Fibroblast of gingiva (primary cell): ENCODE data around the gene DUSP6.
A peak's percentile ranks its signal among the peaks of the same experiment; 100 is the strongest.

Experiments used
- DNase-seq: peaks from one replicate; pipeline ENCODE4 v3.0.0-alpha.2; 2011; ENCODE audit warnings: low read depth

Gene DUSP6, protein sequence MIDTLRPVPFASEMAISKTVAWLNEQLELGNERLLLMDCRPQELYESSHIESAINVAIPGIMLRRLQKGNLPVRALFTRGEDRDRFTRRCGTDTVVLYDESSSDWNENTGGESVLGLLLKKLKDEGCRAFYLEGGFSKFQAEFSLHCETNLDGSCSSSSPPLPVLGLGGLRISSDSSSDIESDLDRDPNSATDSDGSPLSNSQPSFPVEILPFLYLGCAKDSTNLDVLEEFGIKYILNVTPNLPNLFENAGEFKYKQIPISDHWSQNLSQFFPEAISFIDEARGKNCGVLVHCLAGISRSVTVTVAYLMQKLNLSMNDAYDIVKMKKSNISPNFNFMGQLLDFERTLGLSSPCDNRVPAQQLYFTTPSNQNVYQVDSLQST

DNA sequence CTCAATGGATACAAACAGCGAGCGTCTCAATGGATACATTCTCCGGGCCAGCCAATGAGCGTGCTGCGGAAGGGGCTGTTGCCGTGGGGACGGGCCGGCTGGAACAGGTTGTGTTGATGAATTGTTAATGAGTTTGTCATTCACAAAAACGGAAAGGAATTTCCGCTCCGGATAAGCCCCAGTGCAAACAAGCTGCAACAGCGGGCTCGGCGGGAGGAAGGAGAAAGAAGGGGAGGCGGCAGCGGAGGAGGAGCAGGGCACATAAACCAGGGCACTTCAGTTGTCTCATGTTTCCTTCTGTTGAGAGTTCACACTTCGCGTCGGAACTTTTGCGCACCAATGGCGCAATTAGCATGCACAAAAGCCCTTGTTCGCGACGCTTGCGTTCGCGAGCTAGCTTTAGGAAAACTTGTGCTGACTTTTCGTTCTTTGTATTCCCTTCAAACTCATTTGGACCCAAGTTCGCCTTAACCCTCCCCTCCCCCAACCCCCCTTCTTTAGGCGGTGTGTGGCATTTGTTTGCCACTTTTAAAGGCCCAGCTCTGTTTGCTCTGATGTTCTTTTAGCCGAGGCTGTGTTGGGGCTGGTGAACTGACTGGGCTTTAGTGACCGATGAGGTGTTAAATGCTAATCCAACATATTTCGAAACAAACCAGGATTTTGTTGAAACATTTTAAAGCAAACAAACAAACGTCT, at the start of gene DUSP6:
Gene DUSP6, minus strand, starts transcription at position 10 of the 696 bp plus-strand sequence. CDS start 462 bp downstream, outside the sequence.
- peak; percentile 99 for DNase-seq

DNA sequence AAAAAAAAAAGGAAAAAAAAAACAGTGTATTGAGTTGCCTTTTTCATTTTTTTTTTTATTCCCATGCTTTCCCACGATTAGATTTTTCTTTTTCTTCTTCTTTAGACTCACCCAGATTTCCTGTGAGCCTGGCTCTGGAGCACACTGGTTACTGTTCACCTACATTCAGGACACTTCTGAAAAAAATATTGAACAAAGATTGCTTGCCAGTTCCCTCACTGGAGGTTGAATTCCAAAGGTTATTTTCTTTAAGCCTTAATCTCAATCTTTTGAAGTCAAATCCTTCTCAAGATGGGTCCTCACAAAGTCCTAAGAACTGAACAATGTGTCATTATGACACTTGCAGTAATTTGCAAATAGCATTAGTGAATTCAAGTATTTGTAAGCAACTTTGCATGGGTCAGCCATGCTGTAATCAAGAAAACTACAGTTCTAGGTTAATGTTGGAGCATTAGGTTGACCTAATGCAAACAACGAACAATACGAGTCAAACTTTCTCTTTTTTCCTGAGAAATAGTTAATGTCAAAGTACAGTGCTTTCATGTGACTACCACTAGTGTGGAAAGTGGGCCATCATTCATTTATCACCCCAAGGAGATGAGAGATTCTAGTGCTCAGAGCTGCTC, 49.2 kb upstream of the DUSP6 start:
- no peak for DNase-seq

DNA sequence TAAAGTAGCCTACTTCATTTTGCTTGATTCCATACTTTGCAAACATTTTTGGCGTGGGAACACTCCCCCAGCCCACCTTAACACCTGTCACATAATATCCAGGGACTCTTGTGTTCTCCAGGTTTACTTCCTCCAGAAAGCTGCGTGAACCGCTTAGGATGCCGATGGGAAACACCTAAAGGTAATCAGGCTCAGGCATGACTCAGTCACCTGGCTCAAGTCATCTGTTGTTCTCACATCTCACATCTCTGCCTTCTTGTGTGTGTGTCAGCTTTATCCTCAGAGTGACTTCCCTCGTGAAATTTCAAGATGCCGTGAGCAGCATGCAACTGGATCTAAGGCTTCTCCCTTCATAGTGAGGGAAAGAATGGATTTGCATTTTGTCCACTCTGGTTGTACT, 48.1 kb upstream of the DUSP6 start:
- DNase-seq = no peak

DNA sequence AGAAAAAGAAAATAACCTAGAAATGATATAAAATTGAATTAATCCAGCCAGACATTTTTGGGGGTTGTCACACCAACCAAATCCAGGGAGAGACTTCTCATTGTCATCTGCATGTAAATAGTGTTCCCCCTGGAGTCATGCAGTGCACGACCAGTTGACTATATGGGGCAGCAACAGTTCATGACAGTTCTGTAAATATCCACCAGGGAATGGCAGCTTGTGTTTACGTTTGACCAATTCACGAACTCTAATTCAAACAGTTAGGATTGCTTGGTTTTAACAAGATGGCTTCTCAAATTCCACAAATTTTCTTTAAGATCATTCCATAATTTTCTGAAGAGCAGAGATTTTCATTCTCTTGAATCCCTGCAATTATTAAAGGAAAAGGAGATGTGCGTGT, 43.4 kb upstream of the DUSP6 start:
- no peak for DNase-seq

DNA sequence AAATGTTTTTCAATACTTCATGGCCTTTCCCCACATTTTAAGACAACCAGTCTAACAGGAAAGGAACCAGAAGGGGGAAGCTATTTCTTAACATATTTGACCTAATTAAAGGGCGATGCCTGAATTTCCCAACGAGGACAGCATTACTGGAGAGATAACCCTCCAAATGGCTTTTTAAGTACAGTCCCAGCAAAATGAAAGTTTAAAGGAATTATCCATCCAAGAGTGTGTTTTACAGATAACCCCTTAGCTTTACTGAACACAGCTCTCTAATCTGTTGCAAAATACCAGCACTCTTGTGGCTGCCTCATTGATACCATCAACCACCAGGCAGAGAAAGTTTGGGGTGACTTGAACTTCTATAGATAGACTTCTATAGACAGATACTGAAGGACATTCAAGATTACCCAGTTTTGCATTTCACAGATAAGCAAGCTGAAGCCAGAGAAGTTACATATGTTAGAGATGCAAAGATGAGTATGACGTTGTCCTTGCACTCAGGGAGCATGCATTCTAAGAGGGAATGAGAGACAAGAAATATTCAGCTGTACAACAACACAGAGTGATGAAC, 41.3 kb upstream of the DUSP6 start:
- DNase-seq = no peak

DNA sequence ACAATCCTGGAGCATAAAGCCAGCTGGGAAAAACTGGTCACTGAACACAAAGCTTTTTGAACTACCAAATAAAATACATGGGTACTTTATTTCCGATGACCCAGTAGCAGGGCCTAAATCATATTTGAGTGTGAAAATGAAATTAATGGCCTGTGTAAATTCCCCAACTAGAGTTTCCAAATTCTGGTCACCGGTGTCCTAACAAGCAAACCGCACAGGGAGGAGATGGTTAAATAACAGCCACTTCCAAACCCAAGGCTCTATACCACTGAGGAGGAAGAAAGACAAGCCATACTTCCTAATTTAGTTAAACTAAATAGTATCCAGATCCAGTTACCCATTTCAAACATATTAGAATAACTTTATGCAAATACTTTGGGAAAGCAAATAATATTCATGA, 40.1 kb upstream of the DUSP6 start:
- no peak for DNase-seq

DNA sequence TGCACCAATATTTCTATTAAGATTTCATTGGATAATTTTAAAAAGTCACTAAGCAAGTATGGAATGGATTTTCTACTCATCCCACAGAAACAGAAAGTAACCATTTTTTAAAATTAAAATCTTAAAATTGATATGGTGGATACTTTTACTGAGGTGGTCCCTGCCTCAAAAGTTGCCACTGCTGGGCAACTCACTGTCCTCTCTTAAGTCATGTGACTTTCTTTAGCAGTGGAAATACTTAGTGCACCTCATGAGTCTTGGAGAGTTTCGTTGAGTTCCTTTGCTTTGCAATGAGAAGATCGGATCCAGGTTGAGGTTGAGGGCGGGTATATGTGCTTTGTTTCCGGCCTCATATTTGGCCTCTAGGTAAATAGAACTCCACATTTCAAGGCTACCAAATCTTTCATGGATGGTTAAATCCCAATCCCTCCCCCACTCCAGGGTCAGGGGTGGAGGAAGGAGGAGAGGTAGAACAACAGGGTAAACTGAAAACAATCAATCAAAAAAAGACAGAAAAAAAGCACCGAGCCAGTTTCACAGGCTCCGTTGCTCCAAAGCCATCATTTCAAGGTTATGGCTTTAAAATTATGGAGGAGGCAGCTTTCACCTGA, 39.5 kb upstream of the DUSP6 start:
- DNase-seq = no peak

DNA sequence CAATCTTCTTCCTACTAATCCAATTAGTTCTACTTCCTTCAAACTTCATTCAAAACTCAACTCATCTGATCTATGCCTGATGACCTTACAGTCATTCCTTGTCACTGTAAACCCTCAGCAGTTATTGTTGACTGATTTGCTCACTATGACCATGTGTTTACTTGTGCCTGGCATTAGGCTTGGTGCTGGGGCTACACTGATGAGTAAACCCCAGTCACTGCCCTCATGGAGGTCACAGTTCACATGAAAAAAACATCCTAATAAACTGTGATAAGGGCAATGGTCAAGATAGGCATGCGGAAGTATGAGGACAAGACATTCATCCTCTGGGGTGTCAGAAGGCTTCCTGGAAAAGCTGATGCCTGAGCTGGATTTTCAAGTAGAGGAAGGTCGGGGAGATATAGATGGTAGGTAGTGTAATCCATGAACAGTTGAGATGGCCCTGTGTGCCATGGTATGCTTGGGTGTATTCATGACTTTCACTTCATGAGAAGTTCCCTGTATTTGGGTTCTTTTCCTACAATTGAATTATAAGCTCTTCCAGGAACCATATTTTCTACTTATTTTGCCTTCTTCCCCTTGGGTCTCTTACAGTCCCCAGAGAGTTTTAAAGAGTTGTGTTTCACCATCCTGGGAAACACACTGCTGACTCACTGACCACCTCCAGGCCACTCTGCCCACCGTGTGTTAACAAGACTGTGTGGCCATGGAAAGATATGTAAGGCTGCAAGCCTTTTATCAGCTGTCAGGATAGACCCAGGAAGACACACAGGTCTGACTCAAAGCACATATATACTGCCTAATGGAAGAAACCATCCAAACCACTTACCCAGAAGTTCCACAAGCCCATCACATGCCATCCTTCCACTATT, 38.7 kb upstream of the DUSP6 start:
- peak; percentile 60 for DNase-seq

DNA sequence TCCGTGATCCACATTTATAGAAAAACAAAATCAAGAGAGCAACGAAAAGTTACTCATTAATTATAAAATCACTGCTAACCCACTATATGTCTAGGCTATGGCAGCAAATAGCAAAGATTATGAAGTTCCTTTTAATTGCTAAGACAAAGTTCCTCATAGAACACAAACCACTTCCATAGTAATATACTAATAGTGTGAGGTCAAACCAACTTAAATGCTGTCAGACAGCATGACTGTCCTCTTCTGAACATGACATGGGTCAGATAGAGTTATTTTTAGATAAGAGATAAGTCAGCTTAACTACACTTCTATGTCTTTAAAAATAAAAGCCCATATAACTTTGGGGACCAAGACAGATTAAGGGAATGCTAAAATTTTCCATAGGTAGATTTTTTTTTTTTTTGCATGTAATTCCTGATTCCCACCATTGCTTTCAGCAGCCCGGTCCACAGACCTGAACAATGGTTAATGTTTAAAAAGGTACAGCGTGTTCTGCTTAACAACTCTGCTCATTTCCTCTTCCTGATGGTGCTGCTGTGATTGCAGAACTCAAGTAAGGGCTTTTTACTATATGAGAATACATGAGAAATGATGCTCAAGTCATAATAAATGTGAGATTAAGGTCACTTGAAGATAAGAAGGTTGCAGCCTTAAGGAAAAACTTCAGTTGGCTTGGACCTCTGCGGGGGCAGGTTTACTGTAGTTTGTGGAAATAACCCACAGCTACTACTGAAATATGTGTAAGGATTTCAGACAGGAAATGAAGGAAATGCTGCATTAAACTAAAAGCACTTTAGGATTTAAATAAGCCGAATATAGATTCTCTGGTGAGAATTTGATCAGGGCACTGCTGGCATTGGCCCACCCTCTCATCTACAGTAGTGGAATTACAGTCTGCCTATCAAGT, 37.7 kb upstream of the DUSP6 start:
- DNase-seq = no peak

DNA sequence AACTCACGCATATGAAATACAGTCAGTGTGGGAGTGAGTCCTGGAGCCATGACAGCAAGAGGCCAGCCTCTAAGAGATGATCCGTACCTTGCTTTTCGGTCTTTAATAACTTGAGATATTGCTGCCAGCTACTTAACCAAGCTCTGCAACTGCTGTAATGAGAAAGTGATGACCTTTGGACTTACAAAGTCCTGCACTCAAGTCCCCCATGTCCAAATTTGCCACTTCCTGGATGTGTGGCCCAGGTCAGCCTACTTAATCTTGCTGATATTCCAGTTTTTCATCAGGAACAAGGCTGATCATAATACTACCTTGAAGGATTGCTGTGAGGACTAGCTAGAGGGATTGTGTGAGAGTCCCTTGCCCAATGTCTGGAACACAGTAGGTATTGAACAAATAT, 33.8 kb upstream of the DUSP6 start:
- no peak for DNase-seq

DNA sequence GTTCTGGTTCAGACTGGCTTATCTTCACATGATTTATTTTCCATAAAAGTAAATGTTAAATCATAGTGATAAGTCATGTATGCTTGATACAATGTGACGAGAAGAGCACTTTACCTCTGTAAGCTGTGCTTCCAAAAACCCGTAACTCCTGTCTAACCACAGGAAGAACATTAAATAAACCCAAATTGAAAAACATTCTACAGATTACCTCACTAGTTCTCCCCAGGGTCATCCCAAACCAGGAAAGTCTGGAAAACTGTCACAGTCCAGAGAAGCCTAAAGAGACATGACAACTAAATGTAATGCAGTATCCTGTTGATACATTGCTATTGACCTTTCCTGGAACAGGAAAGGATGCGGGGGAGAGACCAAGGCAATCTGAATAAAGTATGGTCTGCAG, 32.5 kb upstream of the DUSP6 start:
- no peak for DNase-seq

DNA sequence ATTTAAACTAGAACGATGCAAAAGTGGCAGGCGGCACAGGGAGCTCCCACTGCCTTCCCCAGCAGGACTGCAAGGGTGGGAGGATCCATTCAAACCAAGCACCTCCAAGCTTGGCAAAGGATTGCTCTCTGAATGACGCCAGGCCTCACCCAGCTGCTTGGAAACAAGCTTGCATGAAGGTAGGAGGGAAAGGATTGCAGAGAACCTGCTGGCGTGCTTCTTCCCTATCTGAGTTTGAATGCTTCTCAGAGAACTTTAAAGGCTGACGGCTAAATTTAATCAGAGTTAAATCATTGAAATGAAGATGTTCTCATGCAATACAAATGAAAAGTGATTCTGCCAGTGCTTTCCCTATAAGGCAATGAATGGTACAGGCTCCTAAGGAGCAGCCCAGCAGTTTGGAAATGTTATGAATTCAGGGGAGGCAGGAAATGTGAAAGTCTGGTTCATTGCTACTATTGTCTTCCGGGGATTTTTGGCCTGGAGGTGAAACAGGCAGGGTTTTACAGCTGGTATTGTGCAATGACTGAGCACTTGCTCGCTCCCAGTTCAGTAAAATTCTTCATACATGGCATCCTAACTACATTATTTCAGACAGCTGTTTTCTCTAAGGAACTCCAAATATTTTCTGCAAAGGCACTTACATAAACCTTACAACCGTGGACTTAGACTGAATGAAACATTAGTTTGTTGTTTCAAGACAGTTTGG, 31.9 kb upstream of the DUSP6 start:
- DNase-seq = peak; percentile 97

DNA sequence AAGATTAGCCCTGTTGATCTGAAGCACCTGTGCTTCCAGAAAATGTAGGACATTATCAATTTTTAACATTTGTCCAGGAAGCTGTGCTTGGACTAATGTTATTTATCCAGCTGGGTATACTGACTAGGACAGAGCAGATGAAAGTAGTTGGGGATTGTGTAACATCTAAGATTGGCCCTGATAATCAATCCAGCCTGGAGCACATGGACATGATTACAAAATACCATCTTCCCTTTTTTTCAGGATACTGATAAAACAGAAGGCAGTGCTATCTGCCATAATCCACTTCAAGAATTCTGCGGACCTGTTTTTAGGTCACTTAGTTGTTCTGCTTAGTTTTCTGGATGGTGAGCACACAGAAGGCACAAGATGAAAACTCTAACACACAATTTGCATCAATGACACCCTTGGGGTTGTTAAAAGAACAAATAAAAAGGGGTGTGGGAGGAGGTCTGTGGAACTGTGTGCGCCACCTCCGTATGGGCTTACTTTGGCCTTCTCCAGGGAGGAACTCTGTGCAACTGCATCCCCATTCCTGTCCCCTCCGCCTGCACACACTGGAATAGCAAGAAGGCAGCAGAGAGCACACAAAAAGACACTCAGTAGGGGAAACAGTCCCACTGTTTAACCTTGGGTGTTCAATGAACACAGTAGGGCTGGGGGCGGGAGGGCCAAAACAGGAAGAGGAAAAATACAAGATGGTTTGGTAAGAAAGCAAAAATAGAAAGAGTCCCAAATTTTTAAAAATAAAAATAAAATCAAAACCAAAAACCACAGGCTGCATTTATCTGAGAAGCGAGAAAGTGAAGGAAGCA, 31.1 kb upstream of the DUSP6 start:
- peak; percentile 71 for DNase-seq

DNA sequence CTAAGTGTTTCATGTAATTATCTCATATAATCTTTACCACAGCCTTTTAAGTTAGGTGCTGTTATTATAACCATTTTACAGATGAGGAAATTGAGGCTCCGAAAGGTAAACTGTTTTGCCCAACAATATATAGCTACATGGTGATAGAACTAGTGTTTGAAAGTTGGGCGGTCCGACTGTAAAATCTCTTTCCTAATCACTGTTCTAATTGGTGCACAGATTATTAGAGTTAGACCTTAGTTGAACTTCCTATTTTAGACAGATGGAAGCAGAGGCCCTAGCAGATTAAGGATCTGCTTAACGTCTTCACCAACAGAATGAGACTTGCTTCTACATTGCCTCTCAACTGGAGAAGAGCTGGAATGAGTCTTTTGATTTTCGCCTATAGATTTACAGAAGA, 30.0 kb upstream of the DUSP6 start:
- no peak for DNase-seq

DNA sequence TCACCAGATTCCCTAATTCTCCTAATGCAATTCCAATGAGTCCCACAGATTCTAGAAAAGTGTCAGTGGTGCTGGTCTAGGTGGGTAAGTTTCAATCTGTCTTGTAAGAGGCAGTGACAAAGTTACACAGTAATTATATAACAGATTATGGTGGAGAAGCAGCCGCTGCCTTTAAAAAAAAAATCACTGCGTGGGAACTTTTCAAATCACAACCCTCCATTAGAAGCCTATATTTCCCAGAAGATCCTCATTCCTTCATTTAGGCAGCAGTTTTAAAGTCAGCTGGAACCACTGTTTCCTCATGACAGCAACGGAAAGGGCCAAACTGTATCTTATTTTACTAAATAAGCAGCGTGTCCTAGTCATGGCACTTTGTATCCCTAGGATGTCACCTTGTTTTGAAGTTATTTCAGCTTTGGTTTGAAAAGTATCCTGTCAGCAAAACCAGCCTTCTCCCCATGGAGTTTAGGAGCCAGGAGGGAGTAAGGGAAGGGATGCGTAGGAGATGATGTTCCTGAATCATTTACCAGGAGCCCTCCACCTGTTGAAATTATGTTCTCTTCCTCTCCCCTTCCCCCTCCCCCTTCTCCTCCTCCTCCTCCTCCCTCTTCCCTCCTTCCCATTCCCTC, 27.7 kb upstream of the DUSP6 start:
- no peak for DNase-seq

DNA sequence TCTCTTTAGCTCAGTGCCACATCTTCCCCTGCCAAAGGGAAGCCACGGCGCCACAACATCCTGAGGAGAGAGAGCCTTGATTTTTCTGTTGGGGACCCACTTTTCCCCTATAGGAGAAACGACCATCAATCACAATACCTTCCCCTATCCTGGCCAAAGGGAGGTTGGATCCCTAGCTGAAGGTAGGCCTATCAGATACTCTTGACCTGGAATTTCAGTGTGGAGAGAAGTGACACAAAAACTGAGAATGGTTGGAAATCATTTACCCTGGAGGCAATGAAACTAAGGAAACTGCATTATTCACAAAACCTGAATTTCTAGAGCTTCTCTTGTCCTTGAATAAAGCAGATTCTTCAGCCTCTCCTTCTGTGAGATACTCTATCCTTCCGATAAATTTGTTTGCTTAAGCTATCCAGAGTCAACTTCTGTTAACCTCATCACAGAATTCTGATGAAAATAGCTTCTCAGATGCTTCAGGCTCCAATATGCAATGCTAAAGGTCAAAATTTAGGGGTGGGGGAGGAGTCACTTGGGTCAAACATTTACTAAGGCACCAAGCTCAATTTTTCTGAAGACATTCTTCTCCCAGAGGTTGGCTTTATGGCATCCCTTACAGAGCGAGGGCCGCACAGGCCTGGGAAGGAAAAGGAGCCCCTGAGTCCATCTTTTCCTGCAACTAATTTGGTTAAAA, 27.0 kb upstream of the DUSP6 start:
- DNase-seq = no peak

DNA sequence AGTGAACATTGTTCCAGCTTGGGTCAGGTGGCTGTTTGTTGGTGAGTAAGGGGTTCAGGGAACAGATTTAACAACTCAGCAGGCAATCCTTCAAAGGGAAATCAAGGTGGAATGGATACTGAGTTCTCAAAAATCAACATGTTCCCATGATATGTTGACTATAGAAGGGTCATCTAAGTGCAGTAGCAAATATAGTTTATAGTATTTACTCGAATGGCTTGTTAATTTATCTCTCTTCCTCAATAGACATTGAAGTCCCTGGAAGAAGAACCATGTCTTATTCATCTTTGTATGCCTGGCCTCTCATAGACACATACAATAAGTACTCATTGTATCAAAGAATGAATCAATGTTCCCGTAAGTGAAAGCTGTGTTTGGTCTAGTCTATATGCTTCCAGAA, 24.5 kb upstream of the DUSP6 start:
- no peak for DNase-seq

DNA sequence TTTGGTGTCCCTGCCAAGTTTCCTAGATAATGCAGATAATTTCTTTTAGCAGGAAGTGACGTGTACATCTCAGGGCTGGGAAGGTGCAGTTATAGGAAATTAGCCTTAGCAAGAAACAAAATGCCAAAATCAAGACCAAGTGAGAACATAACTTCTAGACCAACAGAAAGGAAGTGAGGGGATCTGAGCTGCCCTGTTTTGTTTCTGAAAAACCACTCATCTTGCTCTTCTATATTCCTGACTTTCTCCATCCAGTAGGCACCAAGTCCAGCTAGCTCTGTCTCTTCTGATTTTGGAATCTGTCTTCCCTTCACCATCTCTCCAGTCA, 23.9 kb upstream of the DUSP6 start:
- DNase-seq = no peak
